Activated CD4-positive, alpha-beta memory T cell treated with anti-CD3 and anti-CD28 coated beads for 36 hours (primary cell): ENCODE data around the gene PLAAT2. TPM values are rescaled to one million over a fixed set of nuclear protein-coding genes. Genes with fewer than 3 reads are reported as not detected.

Experiments
- CTCF ChIA-PET: fragments of 350-600 bp; sonication (Branson Sonifier 250); formaldehyde crosslinking; loops from one replicate; lab custom pipeline; 2021; ENCODE audit warnings: antibody characterized with exemption, inconsistent platforms; lab: Charles Lee
- POLR2A ChIA-PET: fragments of 350-600 bp; sonication (Branson Sonifier 250); formaldehyde crosslinking; loops from one replicate; lab custom pipeline; 2021; ENCODE audit warnings: antibody characterized with exemption; lab: Charles Lee
- DNase-seq: peaks from one replicate; pipeline ENCODE4 v3.0.0-alpha.2; 2020
- H3K27ac Mint-ChIP-seq: one replicate; pipeline ENCODE4 v1.8.0; 2021; ENCODE audit warnings: mixed read lengths
- H3K27me3 Mint-ChIP-seq: one replicate; pipeline ENCODE4 v1.8.0; 2021; ENCODE audit warnings: mixed read lengths
- H3K36me3 Mint-ChIP-seq: one replicate; pipeline ENCODE4 v1.8.0; 2021; ENCODE audit warnings: mixed read lengths
- H3K4me1 Mint-ChIP-seq: one replicate; pipeline ENCODE4 v1.8.0; 2021; ENCODE audit warnings: low read depth, mixed read lengths
- H3K4me3 Mint-ChIP-seq: one replicate; pipeline ENCODE4 v1.8.0; 2021; ENCODE audit warnings: mild to moderate bottlenecking, mixed read lengths
- H3K9me3 Mint-ChIP-seq: one replicate; pipeline ENCODE4 v1.8.0; 2021; ENCODE audit warnings: mixed read lengths
- intact Hi-C: fragments of 100-400 bp; cut with micrococcal nuclease; formaldehyde crosslinking; loops from one replicate; pipeline ENCODE4 v1.15.1; 2023
- total RNA-seq, 2 experiments: library from RNA; stranded (reverse); gene quantifications; one replicate each; pipeline ENCODE4 v1.2.3, GENCODE V29; 2021

The PLAAT2 gene
- total RNA-seq, 2 experiments from 2014 or later, result 0.44 TPM; not detected in 1

- intact Hi-C loops, result no loop called here
These were observed 11.0 kb upstream of the PLAAT2 start for GRCh38 chr11:63573881-63574855.

GRCh38 chr11:63572026-63572688, 9.0 kb upstream of the PLAAT2 start:
- POLR2A ChIA-PET, result no interaction called here
- no peak overlapping the region for H3K27ac Mint-ChIP-seq

More at GRCh38 chr11:63573881-63574855, 11.0 kb upstream of the PLAAT2 start:
- peak overlapping the region; percentile 58 for H3K27ac Mint-ChIP-seq
- H3K4me1 Mint-ChIP-seq, result peaks cover 19% of the 10 kb centered on the region
- H3K27me3 Mint-ChIP-seq, result no peaks in the 10 kb centered on the region
- H3K36me3 Mint-ChIP-seq, result peaks cover 3% of the 10 kb centered on the region
- H3K9me3 Mint-ChIP-seq, result peaks cover 3% of the 10 kb centered on the region
- POLR2A ChIA-PET, result interaction anchor here (0.6 to 1.5 kb wide), 2 partner anchors 38 kb away, joined by 3 read pairs; partner anchors contain the start of gene PLAAT4
- CTCF ChIA-PET, result interaction anchor here (0.9 to 1.0 kb wide), 2 partner anchors 61 to 95 kb away, joined by 3 read pairs; no protein-coding TSS in a partner anchor
- H3K4me3 Mint-ChIP-seq, result peak overlapping the region; percentile 66
- peak; percentile 55 for DNase-seq

DNA sequence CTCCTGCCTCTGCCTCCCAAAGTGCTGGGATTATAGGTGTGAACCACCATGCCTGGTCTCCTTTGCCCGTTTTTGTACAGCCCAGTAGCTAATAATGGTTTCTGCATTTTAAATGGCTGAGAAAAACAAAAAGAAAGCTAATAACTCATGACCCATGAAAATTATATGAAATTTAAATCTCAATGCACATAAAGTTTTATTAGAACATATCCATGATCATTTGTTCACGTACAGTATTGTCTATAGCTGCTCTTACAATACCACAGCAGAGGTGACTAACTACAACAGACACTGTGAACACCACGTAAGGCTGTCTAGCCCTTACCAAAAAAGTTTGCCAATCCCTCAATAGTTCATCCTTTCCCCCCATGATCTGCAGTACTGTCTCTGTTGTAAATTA, 6.4 kb upstream of the PLAAT2 start:
- POLR2A ChIA-PET, result no interaction called here
- Mint-ChIP-seq H3K9me3 (no peaks in the 10 kb centered on the region), H3K27ac (no peak overlapping the region), H3K36me3 (no peaks in the 10 kb centered on the region), H3K4me3 (no peak overlapping the region), H3K27me3 (no peaks in the 10 kb centered on the region), H3K4me1 (peaks cover 46% of the 10 kb centered on the region)
- intact Hi-C loops, result no loop called here
- CTCF ChIA-PET, result interaction anchor here (1.0 kb wide), 1 partner anchor 66 kb away, joined by 3 read pairs; no protein-coding TSS in a partner anchor
- no peak for DNase-seq

More at GRCh38 chr11:63572026-63572688, 9.0 kb upstream of the PLAAT2 start:
- no peak overlapping the region for H3K4me3 Mint-ChIP-seq
- H3K36me3 Mint-ChIP-seq, result no peaks in the 10 kb centered on the region
- no peaks in the 10 kb centered on the region for H3K27me3 Mint-ChIP-seq
- no peak for DNase-seq
- H3K4me1 Mint-ChIP-seq, result peaks cover 33% of the 10 kb centered on the region
- CTCF ChIA-PET, result no interaction called here
- intact Hi-C loops, result no loop called here
- no peaks in the 10 kb centered on the region for H3K9me3 Mint-ChIP-seq

- POLR2A ChIA-PET, result interaction anchor here (1.0 to 2.4 kb wide), 7 partner anchors 13 to 123 kb away, joined by 3 to 22 read pairs (median 7); partner anchors contain the start of gene PLAAT4
These were observed 4.1 kb upstream of the PLAAT2 start for GRCh38 chr11:63567044-63567840.

GRCh38 chr11:63564784-63565350, 1.7 kb upstream of the PLAAT2 start:
- no peak overlapping the region for H3K4me3 Mint-ChIP-seq
- no peaks in the 10 kb centered on the region for H3K27me3 Mint-ChIP-seq
- peaks cover 67% of the 10 kb centered on the region for H3K4me1 Mint-ChIP-seq
- CTCF ChIA-PET, result interaction anchor here (0.6 to 2.9 kb wide), 2 partner anchors 85 to 385 kb away, joined by 3 to 11 read pairs; no protein-coding TSS in a partner anchor
- H3K27ac Mint-ChIP-seq, result peak overlapping the region; percentile 3
- POLR2A ChIA-PET, result interaction anchor here (1.0 to 1.8 kb wide), 3 partner anchors 12 to 28 kb away, joined by 3 to 20 read pairs (median 5); partner anchors contain the start of gene PLAAT4
- intact Hi-C loops, result no loop called here
- H3K36me3 Mint-ChIP-seq, result no peaks in the 10 kb centered on the region
- no peaks in the 10 kb centered on the region for H3K9me3 Mint-ChIP-seq
- no peak for DNase-seq

More at GRCh38 chr11:63567044-63567840, 4.1 kb upstream of the PLAAT2 start:
- no peaks in the 10 kb centered on the region for H3K9me3 Mint-ChIP-seq
- peak overlapping the region; percentile 86 for H3K27ac Mint-ChIP-seq
- no peaks in the 10 kb centered on the region for H3K36me3 Mint-ChIP-seq
- H3K4me3 Mint-ChIP-seq, result peak overlapping the region; percentile 52
- DNase-seq, result peak; percentile 75
- CTCF ChIA-PET, result interaction anchor here (0.6 to 1.8 kb wide), 7 partner anchors 10 to 88 kb away, joined by 3 to 8 read pairs (median 3); partner anchors contain the start of gene PLAAT4
- intact Hi-C loops, result loop anchor here (1.0 to 2.0 kb wide), 8 partner anchors 14 to 407 kb away; partner anchors contain the start of genes COX8A, PLAAT3 and PLAAT5
- peaks cover 53% of the 10 kb centered on the region for H3K4me1 Mint-ChIP-seq
- no peaks in the 10 kb centered on the region for H3K27me3 Mint-ChIP-seq

GRCh38 chr11:63564056-63564774, 1.0 kb upstream of the PLAAT2 start:
- H3K9me3 Mint-ChIP-seq, result no peaks in the 10 kb centered on the region
- H3K27ac Mint-ChIP-seq, result no peak overlapping the region
- intact Hi-C loops, result no loop called here

DNA sequence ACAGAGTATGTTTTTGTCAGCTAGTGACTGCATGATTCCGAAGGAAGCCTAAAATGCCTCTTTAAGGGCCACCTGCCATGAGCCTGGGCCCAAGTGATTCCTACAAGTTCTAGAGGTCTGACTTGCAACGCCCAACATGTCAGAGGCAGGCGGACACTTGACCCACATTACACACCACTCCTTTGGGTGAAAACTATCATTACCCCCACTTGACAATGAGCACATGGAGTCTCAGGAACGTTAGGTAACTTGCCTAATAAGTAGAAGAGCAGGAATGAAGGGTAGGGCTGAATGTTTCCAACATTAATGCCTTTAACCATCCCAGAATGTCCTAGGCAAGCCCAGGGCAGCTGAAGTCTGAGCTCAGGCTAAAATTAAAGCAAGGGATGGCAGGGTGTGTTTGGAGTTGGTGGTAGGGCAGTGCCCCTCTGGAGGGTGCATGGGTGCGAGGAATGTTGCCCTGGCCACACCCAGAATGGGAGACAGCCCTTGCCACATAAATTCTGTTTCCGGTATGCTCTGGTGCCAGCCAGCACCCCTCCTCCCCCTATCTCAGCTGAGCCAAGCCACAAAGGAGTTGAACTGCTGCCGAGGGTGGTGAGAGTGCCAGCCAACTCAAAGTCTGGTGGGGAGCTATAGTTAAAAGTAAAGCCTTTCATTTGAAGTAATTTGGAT, 2.5 kb downstream of the PLAAT2 start:
- intact Hi-C loops, result no loop called here
- CTCF ChIA-PET, result interaction anchor here (1.3 kb wide), 1 partner anchor 82 kb away, joined by 4 read pairs; no protein-coding TSS in a partner anchor
- H3K36me3 Mint-ChIP-seq, result no peaks in the 10 kb centered on the region
- H3K4me3 Mint-ChIP-seq, result no peak overlapping the region
- peak overlapping the region; percentile 1 for H3K27ac Mint-ChIP-seq
- no peak for DNase-seq
- H3K27me3 Mint-ChIP-seq, result no peaks in the 10 kb centered on the region
- H3K9me3 Mint-ChIP-seq, result no peaks in the 10 kb centered on the region
- H3K4me1 Mint-ChIP-seq, result peaks cover 36% of the 10 kb centered on the region
- POLR2A ChIA-PET, result no interaction called here

More at GRCh38 chr11:63564056-63564774, 1.0 kb upstream of the PLAAT2 start:
- H3K27me3 Mint-ChIP-seq, result no peaks in the 10 kb centered on the region
- H3K4me1 Mint-ChIP-seq, result peaks cover 65% of the 10 kb centered on the region
- no peak overlapping the region for H3K4me3 Mint-ChIP-seq
- no peaks in the 10 kb centered on the region for H3K36me3 Mint-ChIP-seq
- DNase-seq, result peak; percentile 48
- ChIA-PET CTCF (interaction anchor here (0.6 to 2.9 kb wide), 2 partner anchors 85 to 386 kb away, joined by 3 to 11 read pairs; no protein-coding TSS in a partner anchor), POLR2A (interaction anchor here (1.0 to 1.8 kb wide), 2 partner anchors 11 to 27 kb away, joined by 5 to 20 read pairs; partner anchors contain the start of gene PLAAT4)

GRCh38 chr11:63558459-63559157, 4.6 kb downstream of the PLAAT2 start:
- Mint-ChIP-seq H3K36me3 (no peaks in the 10 kb centered on the region), H3K9me3 (no peaks in the 10 kb centered on the region), H3K4me1 (peaks cover 31% of the 10 kb centered on the region), H3K27ac (no peak overlapping the region), H3K4me3 (no peak overlapping the region), H3K27me3 (no peaks in the 10 kb centered on the region)
- intact Hi-C loops, result no loop called here
- peak; percentile 6 for DNase-seq
- POLR2A ChIA-PET, result no interaction called here
- CTCF ChIA-PET, result interaction anchor here (0.8 kb wide), 1 partner anchor 70 kb away, joined by 3 read pairs; no protein-coding TSS in a partner anchor

DNA sequence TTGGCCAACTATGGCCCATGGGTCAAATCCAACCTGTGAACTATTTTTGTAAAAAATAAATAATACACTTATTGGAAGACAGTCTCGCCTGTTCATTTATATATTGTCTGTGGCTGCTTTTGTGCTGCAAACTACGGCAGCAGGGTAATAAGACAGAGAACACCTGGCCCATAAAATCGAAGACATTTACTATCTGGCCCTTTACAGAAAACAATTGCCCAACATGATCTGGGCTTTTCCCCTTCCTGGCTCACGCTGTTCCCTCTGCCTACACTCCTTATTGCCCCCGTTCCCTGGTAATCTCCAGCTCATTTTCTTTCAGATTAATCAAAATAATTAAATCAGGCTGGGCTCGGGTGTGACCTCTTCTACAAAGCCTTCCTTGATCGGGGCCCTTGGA, 5.6 kb downstream of the PLAAT2 start:
- ChIA-PET CTCF (no interaction called here), POLR2A (no interaction called here)
- Mint-ChIP-seq H3K4me1 (peaks cover 35% of the 10 kb centered on the region), H3K9me3 (no peaks in the 10 kb centered on the region), H3K27ac (no peak overlapping the region), H3K4me3 (no peak overlapping the region), H3K36me3 (no peaks in the 10 kb centered on the region), H3K27me3 (no peaks in the 10 kb centered on the region)
- intact Hi-C loops, result no loop called here
- no peak for DNase-seq
